Stimulated activated CD4-positive, alpha-beta T cell treated with anti-CD3 and anti-CD28 coated beads, TNF-alpha, amount 100 ng/mL, for 48 hours (primary cell): ENCODE results near the gene IL17C.

Experiments
- DNase-seq, 3 donors: peaks; one replicate each; pipeline ENCODE4 v3.0.0-alpha.2; 2020; ENCODE audit warnings: low read depth in 3 of 3

Gene IL17C

DNA sequence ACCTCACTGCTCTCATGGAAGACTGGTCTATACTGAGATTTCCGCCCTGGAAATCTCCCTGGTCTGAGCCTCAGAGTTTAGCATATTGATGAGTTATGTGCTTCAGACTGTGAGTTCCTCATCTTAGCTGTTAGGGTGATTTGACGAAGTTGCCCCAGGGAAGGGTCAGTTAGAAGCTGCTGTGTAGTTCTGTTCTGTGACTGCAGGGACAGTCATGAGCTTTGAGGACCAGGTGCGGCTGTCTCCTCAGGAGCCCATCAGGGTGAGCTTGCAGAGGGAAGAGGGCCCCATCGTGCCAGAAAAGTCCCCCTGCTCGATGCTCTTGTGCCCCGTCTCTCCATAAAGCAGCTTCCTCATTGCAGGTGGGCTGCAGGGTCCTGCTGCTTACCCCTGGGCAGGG is 28.3 kb upstream of the IL17C start:
- DNase-seq = no peak

DNA sequence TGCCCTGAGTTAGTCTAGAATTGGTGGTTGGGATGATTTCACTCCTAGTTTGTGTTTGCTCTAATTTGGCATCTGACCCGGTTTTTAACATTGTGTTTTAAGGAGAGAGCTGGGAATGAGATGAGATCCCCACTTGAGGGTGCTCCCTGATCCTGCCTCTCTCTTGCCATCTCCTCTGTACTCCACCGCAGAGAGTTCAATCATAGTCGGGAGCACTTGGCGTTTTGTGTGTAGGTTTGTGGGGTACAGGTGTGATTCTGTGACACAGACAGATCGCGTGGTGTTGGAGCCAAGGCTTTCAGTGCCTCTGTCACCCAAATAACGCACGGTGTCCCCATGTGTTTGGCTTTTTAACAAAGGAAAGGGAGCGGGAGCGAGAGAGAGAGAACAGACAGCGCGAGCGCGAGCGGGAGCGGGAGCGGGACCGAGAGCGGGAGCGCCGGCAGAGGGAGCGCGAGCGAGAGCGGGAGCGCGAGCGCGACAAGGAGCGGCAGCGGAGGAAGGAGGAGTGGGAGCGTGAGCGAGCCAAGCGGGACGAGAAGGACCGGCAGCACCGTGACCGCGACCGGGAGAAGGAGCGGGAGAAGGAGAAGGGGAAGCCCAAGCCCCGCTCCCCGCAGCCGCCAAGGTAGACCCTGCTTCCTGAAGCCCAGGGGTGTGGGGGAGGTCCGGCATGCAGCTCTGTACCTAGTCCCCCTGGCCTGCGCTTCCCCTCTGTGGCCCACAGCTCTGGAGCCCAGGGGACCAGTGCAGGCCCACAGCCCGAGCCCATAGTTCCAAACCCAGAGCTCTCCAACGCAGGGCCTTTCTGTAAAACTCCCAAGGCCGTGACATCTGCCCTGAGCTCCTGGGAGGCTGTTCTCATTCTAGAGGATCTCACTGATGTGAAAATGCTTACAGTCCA is 27.2 kb upstream of the IL17C start:
- no peak for DNase-seq

GRCh38 chr16:88613293-88613692 is 25.1 kb upstream of the IL17C start:
- DNase-seq = no peak

- DNase-seq = no peak
Measured at GRCh38 chr16:88613911-88614817, 24.2 kb upstream of the IL17C start.

DNA sequence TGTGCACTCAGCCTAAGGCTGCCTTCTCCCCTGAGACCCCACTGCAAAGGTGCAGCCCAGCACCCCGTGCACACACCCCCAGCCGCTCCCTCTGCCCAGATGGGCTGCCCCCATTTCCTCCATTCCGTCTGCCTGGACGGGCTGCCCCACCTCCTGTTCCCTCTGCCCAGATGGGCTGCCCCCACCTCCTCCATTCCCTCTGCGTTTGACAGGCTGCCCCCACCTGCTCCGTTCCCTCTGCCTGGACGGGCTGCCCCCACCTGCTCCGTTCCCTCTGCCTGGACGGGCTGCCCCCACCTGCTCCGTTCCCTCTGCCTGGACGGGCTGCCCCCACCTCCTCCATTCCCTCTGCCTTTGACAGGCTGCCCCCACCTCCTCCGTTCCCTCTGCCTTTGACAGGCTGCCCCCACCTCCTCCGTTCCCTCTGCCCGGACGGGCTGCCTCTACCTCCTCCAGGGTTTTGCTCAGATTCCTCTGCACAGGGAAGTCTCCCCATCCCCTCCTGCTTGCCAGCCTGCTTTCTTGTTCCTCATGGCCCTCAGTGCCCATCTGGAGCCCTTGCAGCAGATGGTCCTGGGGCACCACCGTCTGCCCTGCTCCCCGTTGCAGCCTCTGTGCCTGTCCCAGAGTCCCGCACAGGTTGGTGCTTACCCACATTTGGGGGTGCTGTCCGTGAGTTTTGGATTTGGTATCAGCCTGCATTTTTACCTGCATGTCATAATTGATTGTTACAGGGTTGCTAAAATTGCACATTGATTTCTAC is 23.4 kb upstream of the IL17C start:
- no peak for DNase-seq

- no peak for DNase-seq
Measured at GRCh38 chr16:88616320-88616719, 22.1 kb upstream of the IL17C start.

DNA sequence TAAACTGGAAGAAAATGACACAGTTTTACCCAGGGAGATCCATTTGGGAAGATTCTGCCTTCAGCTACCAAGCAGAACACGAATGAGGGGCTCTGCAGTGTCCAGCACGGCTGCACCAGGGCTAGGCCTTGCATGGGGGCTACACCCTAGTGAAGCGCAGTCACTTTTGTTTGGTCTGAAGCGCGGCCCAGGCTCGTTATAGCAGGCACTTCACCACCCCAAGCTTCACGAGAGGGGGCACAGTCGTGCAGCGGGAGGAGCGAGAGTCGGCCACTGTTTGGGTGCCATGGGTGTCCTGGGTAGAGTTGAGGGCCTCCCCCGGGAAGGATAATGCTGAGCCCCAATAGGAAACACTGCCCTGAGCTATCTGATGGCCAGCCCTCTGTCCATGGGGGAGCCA is 21.6 kb upstream of the IL17C start:
- no peak for DNase-seq

DNA sequence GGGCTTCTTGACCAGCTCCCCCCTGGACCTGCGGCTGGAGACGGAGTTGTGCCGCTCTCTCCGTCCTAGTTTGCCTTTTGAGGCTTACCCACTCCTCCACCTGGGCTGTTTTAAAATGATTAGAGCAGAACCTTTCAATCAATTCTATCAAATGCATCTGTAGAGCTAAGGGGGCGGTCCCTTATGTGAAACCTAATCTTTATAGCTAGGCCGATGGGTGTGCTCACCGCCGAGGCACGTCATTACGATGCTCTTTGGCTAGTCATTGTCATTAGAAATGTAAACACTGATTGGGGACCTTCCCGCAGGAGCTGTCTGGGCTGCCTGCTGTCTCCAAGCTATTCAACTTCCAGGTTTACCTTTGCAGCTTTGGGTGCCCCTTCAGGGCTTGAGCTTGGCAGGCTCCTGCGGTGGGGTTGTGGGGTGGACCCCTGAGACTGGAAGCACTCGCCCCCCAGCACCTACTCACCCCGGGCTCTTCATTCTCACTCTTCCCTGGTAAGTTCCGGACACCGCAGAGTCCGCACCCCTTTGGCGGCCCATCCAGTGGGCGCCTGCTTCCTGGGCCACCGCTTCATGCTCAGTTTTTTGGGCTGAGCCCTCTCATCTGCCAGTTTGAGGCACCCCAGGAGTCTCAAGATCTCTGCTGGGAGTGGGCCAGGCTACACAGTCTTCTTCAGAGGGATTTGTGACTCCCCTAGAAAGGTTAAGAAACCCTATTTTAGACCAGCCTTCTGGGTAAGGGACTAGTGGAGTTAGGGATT is 20.9 kb upstream of the IL17C start:
- DNase-seq = no peak

- no peak for DNase-seq
Measured at GRCh38 chr16:88618182-88618955, 20.0 kb upstream of the IL17C start.

DNA sequence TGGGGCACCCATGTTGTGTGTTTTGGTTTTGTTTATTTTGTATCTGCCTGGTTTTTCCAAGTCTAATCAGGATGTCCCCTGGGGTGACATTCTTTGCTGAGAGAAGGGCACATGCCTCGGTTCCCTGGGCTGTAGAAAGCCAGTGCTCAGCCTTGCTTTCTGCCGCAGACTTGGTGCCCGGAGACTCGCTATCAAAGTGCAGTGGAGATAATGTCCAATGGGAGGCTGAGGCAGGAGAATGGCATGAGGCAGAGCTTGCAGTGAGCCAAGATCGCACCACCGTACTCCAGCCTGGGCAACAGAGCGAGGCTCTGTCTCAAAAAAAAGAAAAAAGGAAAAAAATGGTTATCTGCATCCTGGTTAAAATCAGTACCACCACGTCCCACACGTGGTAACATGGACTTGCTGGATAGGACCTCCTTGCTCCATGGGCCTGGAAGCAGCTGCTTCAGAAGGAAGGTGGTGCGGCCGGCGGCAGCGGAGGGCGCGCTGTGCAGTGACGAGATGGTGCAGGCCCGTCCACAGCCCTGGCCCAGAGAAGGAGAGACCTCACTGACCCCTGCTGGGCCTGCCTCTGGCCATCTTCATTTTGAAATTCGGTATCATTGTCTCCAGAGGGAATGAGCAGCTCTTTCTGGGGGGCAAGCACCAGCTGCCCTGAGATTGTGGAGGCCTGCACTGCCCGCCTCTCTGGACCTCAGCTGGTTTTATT is 19.3 kb upstream of the IL17C start:
- DNase-seq = no peak

DNA sequence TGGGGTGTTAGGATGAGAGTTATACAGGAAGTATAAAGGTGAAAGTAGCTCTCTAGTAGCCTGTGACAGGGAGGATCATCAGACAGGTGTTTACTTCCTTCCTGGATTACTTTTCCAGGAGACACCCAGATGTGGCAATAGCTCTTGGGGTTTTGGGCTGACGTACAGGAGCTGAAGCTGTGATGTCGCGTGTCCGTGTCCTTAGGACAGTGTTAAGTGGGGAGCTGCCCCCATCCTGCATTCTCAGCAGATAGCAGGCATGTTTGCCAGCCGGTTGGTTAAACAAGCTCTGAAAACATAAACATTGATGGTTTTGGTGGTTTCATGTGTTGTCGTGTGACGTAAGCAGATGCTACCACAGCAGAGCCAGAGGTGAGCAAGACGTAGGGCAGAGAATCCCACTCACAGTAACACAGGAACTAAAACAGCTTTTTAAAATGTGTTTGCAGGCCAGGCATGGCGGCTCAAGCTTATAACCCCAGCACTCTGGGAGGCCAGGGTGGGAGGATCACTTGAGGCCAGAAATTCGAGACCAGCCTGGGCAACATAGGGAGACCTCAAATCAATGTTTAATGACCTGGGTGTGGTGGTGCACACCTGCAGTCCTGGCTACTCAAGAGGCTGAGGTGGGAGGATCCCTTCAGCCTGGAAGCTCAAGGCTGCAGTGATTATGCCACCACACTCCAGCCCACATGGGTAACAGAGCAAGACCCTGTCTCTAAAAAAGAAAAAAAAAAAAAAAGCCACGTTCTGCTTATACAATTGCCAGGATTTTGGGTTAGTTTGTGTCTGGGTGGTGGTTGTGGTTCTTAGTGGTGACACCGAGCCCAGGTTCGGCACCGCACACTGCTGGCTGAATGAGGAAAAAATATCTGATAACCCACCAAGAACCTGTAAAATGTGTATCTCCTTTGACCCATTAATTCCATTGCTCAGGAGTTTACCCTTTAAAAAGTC is 18.2 kb upstream of the IL17C start:
- no peak for DNase-seq

- no peak for DNase-seq
Measured at GRCh38 chr16:88622125-88622524, 16.2 kb upstream of the IL17C start.

DNA sequence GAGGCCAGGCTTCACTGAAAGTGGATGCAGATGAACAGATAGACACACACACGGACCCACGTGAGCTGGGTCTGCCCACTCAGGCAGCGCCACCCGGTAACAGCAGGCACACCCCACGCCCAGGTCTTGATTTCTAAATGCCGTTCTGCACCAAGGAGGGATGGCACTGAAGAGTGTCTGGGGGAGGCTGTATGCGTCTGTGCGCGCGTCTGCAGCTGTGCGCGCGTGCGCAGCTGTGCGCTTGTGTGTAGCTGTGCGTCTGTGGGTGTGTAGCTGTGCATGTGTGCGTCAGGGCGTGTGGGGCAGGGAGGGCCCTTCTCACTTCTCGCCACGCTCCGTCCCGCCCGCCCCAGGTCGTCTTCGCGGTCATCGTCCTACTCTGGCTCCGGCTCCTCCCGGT is 15.5 kb upstream of the IL17C start:
- no peak for DNase-seq

DNA sequence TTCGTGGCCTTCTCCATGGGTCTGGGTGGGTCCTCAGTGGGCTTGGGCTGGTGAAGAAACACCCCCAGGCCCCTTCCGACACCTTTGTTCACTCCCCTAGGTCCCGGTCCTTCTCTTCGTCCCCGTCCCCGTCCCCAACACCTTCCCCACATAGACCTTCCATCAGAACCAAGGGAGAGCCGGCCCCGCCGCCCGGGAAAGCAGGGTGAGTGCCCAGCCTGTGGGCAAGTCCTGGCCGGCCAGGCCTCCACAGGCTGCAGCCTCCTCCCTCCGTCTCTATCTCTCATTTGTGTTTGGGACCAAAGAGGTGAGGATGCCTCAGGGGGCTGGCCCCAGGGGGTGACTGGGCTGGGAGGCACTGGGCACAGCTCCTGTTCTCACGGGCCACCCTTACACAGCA is 14.5 kb upstream of the IL17C start:
- no peak for DNase-seq

DNA sequence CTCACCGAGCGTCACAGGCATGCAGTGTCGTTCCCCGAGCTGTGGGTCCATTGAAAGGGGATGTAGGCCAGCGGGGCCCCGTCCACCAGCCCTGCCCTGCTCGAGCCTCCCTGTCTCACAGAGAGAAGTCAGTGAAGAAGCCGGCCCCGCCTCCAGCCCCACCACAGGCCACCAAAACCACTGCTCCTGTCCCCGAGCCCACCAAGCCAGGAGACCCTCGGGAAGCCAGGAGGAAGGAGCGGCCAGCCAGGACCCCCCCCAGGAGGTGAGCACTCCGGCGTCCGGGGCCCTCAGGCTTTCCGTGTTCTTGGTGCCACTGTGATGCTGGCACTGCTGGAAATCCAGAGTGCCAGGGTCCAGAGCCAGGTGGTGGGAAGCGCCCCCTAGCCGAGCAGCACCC is 13.9 kb upstream of the IL17C start:
- no peak for DNase-seq

DNA sequence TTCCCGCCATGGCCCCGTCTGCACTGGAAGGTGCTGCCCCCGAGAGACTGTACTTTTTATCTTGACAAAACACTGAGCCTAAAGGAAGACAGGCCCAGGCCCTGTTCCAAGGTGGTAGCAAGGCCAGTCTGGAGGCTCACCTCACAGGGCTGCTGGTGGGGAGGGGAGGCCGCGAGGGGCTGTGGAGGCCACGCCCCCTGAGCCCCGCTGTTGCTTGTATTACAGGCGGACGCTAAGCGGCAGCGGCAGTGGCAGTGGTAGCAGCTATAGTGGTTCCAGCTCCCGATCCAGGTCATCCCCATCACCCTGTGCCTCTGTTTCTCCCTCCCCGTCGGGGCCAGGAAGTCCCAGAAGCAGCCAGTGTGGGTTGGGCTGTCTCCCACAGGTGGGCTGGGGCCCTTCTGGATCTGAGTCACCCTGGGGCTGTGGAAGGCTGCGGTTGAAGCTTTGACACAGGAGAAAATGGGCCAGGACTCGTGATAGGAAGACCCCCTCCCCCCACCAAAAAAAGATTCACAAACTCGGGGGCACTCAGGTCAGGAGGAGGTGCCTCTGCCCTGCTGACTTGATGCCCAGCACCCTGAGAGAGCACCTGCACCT is 13.3 kb upstream of the IL17C start:
- DNase-seq = no peak

DNA sequence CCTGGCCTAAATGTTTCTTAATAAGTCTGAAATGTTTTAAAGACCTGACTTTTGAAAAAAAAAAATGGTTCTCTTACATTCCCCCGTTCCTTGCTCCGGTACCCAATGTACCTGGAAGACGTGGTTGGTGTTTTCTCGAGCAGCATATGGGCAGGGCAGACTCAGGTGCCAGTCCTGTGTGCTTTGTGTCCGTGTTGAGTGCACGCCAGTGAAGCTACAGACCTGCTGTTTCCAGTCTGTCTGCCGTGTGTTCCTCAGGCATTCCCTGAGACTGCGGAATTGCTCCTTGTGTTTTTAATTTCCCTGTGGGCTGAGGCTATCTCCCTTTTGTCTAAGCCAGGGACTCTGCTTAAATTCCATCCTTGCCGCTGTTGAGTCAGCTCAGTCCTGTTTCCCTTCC is 11.7 kb upstream of the IL17C start:
- DNase-seq = no peak
